ENCODE results near the gene SUCLG2.

Gene SUCLG2

GRCh38 chr3:67414740-67415139 is 239.7 kb downstream of the SUCLG2 start:
- Histone ChIP-seq H3K9ac (ENCODE audit: low read length) (no peak overlapping the region), H3F3A (ENCODE audit: insufficient read depth, low read length) (no peaks in the 10 kb centered on the region), H3K4me1 (ENCODE audit: low read length) (no peaks in the 10 kb centered on the region), H3K4me2 (ENCODE audit: low read depth, low read length) (no peak overlapping the region), H4K20me1 (ENCODE audit: insufficient read depth, low read length) (no peaks in the 10 kb centered on the region), H3K4me3 (ENCODE audit: low read length) (no peak overlapping the region), H3K79me2 (ENCODE audit: low read length) (no peaks in the 10 kb centered on the region), H3K27me3 (replicated peaks; ENCODE audit: insufficient read depth, low read length) (no peaks in the 10 kb centered on the region), H3K9me3 (replicated peaks; ENCODE audit: insufficient read depth, low read length) (no peaks in the 10 kb centered on the region), H3K27ac (ENCODE audit: low read length) (no peak overlapping the region), H2AFZ (ENCODE audit: low read length) (no peak overlapping the region), H3K9me2 (replicated peaks; ENCODE audit: insufficient read depth, low read length) (no peaks in the 10 kb centered on the region), H3K36me3 (replicated peaks; ENCODE audit: insufficient read depth, low read length) (no peaks in the 10 kb centered on the region)
- DNase-seq, result no peak
- TF ChIP-seq CTCF (IDR thresholded peaks at IDR 0.05; ENCODE audit: low read length) (no peak), EZH2phosphoT487 (IDR thresholded peaks at IDR 0.05; ENCODE audit: low read length) (no peak), EZH2 (optimal IDR thresholded peaks at IDR 0.05; ENCODE audit: low read depth, low read length) (no peak)

GRCh38 chr3:67405193-67405592 is 249.2 kb downstream of the SUCLG2 start:
- Histone ChIP-seq H3K4me2 (ENCODE audit: low read depth, low read length) (no peak overlapping the region), H4K20me1 (ENCODE audit: insufficient read depth, low read length) (no peaks in the 10 kb centered on the region), H3K9me2 (replicated peaks; ENCODE audit: insufficient read depth, low read length) (no peaks in the 10 kb centered on the region), H2AFZ (ENCODE audit: low read length) (no peak overlapping the region), H3K4me3 (ENCODE audit: low read length) (no peak overlapping the region), H3K79me2 (ENCODE audit: low read length) (no peaks in the 10 kb centered on the region), H3K4me1 (ENCODE audit: low read length) (no peaks in the 10 kb centered on the region), H3K27me3 (replicated peaks; ENCODE audit: insufficient read depth, low read length) (no peaks in the 10 kb centered on the region), H3K27ac (ENCODE audit: low read length) (no peak overlapping the region), H3K36me3 (replicated peaks; ENCODE audit: insufficient read depth, low read length) (no peaks in the 10 kb centered on the region), H3K9me3 (replicated peaks; ENCODE audit: insufficient read depth, low read length) (no peaks in the 10 kb centered on the region), H3K9ac (ENCODE audit: low read length) (no peak overlapping the region), H3F3A (ENCODE audit: insufficient read depth, low read length) (no peaks in the 10 kb centered on the region)
- TF ChIP-seq EZH2 (optimal IDR thresholded peaks at IDR 0.05; ENCODE audit: low read depth, low read length), result no peak
- DNase-seq, result no peak

- H2AFZ ChIP-seq (ENCODE audit: low read length), result no peak overlapping the region
- H3K4me3 ChIP-seq (ENCODE audit: low read length), result no peak overlapping the region
- DNase-seq, result no peak
- no peaks in the 10 kb centered on the region for H3K4me1 ChIP-seq (ENCODE audit: low read length)
- H3F3A ChIP-seq (ENCODE audit: insufficient read depth, low read length), result no peaks in the 10 kb centered on the region
- no peaks in the 10 kb centered on the region for H3K9me3 ChIP-seq (replicated peaks; ENCODE audit: insufficient read depth, low read length)
- H3K4me2 ChIP-seq (ENCODE audit: low read depth, low read length), result no peak overlapping the region
- no peaks in the 10 kb centered on the region for H3K27me3 ChIP-seq (replicated peaks; ENCODE audit: insufficient read depth, low read length)
- no peaks in the 10 kb centered on the region for H4K20me1 ChIP-seq (ENCODE audit: insufficient read depth, low read length)
- no peak overlapping the region for H3K27ac ChIP-seq (ENCODE audit: low read length)
- no peaks in the 10 kb centered on the region for H3K36me3 ChIP-seq (replicated peaks; ENCODE audit: insufficient read depth, low read length)
- no peaks in the 10 kb centered on the region for H3K9me2 ChIP-seq (replicated peaks; ENCODE audit: insufficient read depth, low read length)
- no peaks in the 10 kb centered on the region for H3K79me2 ChIP-seq (ENCODE audit: low read length)
- no peak for TF ChIP-seq EZH2 (optimal IDR thresholded peaks at IDR 0.05; ENCODE audit: low read depth, low read length)
- TF ChIP-seq EZH2phosphoT487 (IDR thresholded peaks at IDR 0.05; ENCODE audit: low read length), result no peak
- no peak for TF ChIP-seq CTCF (IDR thresholded peaks at IDR 0.05; ENCODE audit: low read length)
- H3K9ac ChIP-seq (ENCODE audit: low read length), result no peak overlapping the region
Observed at GRCh38 chr3:67402873-67403272, 251.5 kb downstream of the SUCLG2 start.

GRCh38 chr3:67401921-67402320 is 252.5 kb downstream of the SUCLG2 start:
- Histone ChIP-seq H3F3A (ENCODE audit: insufficient read depth, low read length) (no peaks in the 10 kb centered on the region), H3K27me3 (replicated peaks; ENCODE audit: insufficient read depth, low read length) (no peaks in the 10 kb centered on the region), H3K9ac (ENCODE audit: low read length) (no peak overlapping the region), H3K9me2 (replicated peaks; ENCODE audit: insufficient read depth, low read length) (no peaks in the 10 kb centered on the region), H3K79me2 (ENCODE audit: low read length) (no peaks in the 10 kb centered on the region), H3K27ac (ENCODE audit: low read length) (no peak overlapping the region), H3K4me3 (ENCODE audit: low read length) (no peak overlapping the region), H2AFZ (ENCODE audit: low read length) (no peak overlapping the region), H4K20me1 (ENCODE audit: insufficient read depth, low read length) (no peaks in the 10 kb centered on the region), H3K4me1 (ENCODE audit: low read length) (no peaks in the 10 kb centered on the region), H3K36me3 (replicated peaks; ENCODE audit: insufficient read depth, low read length) (no peaks in the 10 kb centered on the region), H3K4me2 (ENCODE audit: low read depth, low read length) (no peak overlapping the region), H3K9me3 (replicated peaks; ENCODE audit: insufficient read depth, low read length) (no peaks in the 10 kb centered on the region)
- DNase-seq, result no peak
- TF ChIP-seq EZH2phosphoT487 (IDR thresholded peaks at IDR 0.05; ENCODE audit: low read length), result no peak
- TF ChIP-seq CTCF (IDR thresholded peaks at IDR 0.05; ENCODE audit: low read length), result no peak
- no peak for TF ChIP-seq EZH2 (optimal IDR thresholded peaks at IDR 0.05; ENCODE audit: low read depth, low read length)

Measured in MM.1S (cell line).